Activated CD4-positive, alpha-beta memory T cell treated with anti-CD3 and anti-CD28 coated beads for 36 hours (primary cell): ENCODE measurements around the gene WWC2. TPM values are rescaled to one million over a fixed set of nuclear protein-coding genes. Genes with fewer than 3 reads are reported as not detected.

Source experiments
- CTCF ChIA-PET: fragments of 350-600 bp; sonication (Branson Sonifier 250); formaldehyde crosslinking; loops from one replicate; lab custom pipeline; 2021; ENCODE audit warnings: antibody characterized with exemption, inconsistent platforms; lab: Charles Lee
- POLR2A ChIA-PET: fragments of 350-600 bp; sonication (Branson Sonifier 250); formaldehyde crosslinking; loops from one replicate; lab custom pipeline; 2021; ENCODE audit warnings: antibody characterized with exemption; lab: Charles Lee
- DNase-seq: peaks from one replicate; pipeline ENCODE4 v3.0.0-alpha.2; 2020
- H3K27ac Mint-ChIP-seq: one replicate; pipeline ENCODE4 v1.8.0; 2021; ENCODE audit warnings: mixed read lengths
- H3K27me3 Mint-ChIP-seq: one replicate; pipeline ENCODE4 v1.8.0; 2021; ENCODE audit warnings: mixed read lengths
- H3K36me3 Mint-ChIP-seq: one replicate; pipeline ENCODE4 v1.8.0; 2021; ENCODE audit warnings: mixed read lengths
- H3K4me1 Mint-ChIP-seq: one replicate; pipeline ENCODE4 v1.8.0; 2021; ENCODE audit warnings: low read depth, mixed read lengths
- H3K4me3 Mint-ChIP-seq: one replicate; pipeline ENCODE4 v1.8.0; 2021; ENCODE audit warnings: mild to moderate bottlenecking, mixed read lengths
- H3K9me3 Mint-ChIP-seq: one replicate; pipeline ENCODE4 v1.8.0; 2021; ENCODE audit warnings: mixed read lengths
- intact Hi-C: fragments of 100-400 bp; cut with micrococcal nuclease; formaldehyde crosslinking; loops from one replicate; pipeline ENCODE4 v1.15.1; 2023
- total RNA-seq, 2 experiments: library from RNA; stranded (reverse); gene quantifications; one replicate each; pipeline ENCODE4 v1.2.3, GENCODE V29; 2021

The WWC2 gene
- total RNA-seq, 2 experiments from 2014 or later, result 3.6 to 5.4 TPM

GRCh38 chr4:183254162-183254561 is 155.1 kb downstream of the WWC2 start:
- ChIA-PET CTCF (interaction anchor here (1.6 to 13.3 kb wide), 2 partner anchors 182 to 315 kb away, joined by 7 to 183 read pairs; no protein-coding TSS in a partner anchor), POLR2A (interaction anchor here (0.6 kb wide), 1 partner anchor 306 kb away, joined by 4 read pairs; no protein-coding TSS in a partner anchor)
- Mint-ChIP-seq H3K4me3 (no peak overlapping the region), H3K27ac (no peak overlapping the region), H3K4me1 (no peaks in the 10 kb centered on the region), H3K9me3 (no peaks in the 10 kb centered on the region), H3K27me3 (no peaks in the 10 kb centered on the region), H3K36me3 (no peaks in the 10 kb centered on the region)
- intact Hi-C loops, result no loop called here
- no peak for DNase-seq

DNA sequence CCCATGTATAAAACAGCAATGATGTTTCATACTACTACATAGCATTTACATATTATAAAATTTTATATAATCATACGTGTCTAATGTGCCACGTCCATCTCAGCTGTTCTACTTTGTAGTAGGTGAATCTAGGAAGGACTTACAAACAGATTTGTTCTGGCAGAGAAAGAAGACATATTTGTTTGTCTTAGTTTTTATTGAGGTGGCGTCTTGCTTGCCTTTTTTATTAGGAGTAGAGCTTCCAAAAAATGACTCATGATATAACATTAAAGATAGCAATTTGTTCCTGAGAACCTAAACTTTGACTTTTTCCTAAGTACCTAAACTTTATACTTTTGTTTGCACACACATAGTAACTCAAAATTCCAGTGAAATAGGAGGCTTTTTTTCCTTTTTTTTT is 156.4 kb downstream of the WWC2 start:
- intact Hi-C loops, result no loop called here
- no peaks in the 10 kb centered on the region for H3K27me3 Mint-ChIP-seq
- H3K27ac Mint-ChIP-seq, result no peak overlapping the region
- ChIA-PET CTCF (interaction anchor here (0.6 to 13.3 kb wide), 9 partner anchors 11 to 326 kb away, joined by 3 to 183 read pairs (median 5); no protein-coding TSS in a partner anchor), POLR2A (no interaction called here)
- no peak for DNase-seq
- H3K9me3 Mint-ChIP-seq, result no peaks in the 10 kb centered on the region
- no peaks in the 10 kb centered on the region for H3K36me3 Mint-ChIP-seq
- no peaks in the 10 kb centered on the region for H3K4me1 Mint-ChIP-seq
- H3K4me3 Mint-ChIP-seq, result no peak overlapping the region

- no peaks in the 10 kb centered on the region for H3K27me3 Mint-ChIP-seq
- no peak overlapping the region for H3K4me3 Mint-ChIP-seq
- H3K4me1 Mint-ChIP-seq, result no peaks in the 10 kb centered on the region
- ChIA-PET POLR2A (no interaction called here), CTCF (interaction anchor here (0.7 to 13.3 kb wide), 11 partner anchors 9 to 318 kb away, joined by 3 to 183 read pairs (median 5); no protein-coding TSS in a partner anchor)
- H3K36me3 Mint-ChIP-seq, result no peaks in the 10 kb centered on the region
- intact Hi-C loops, result no loop called here
- no peaks in the 10 kb centered on the region for H3K9me3 Mint-ChIP-seq
- H3K27ac Mint-ChIP-seq, result no peak overlapping the region
- no peak for DNase-seq
Measured at GRCh38 chr4:183256343-183256742, 157.3 kb downstream of the WWC2 start.

DNA sequence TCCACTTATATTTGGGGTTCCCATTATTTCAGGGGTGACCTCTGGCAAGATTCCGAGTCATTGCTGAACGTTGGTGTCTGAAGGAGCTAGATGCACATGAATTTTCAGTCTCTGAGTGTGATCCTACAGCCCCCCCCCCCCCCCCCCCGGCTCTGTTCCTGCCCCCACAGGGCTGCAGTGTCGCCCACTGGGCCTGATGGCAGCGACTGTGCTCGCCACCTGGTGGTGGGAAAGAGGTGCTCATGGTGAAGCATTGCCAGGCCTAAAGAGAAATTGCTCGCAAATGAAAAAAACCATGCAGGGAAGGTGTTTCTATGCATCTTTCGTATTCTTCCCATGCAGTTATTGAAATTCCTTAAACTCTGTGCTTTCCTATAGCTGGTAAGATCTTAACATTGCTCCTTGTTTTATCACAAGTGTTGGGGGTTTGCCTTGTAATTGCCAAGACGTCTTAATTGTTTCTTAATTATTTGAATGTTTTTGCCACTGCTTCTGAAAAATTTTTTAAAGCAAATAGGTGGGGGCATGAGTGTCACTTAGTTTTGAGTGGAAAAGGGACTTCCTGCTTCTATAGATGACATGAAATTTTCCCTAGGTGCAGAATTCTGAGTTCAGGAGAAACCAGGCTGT is 157.8 kb downstream of the WWC2 start:
- Mint-ChIP-seq H3K4me1 (no peaks in the 10 kb centered on the region), H3K36me3 (no peaks in the 10 kb centered on the region), H3K9me3 (no peaks in the 10 kb centered on the region), H3K27me3 (no peaks in the 10 kb centered on the region), H3K27ac (no peak overlapping the region), H3K4me3 (no peak overlapping the region)
- ChIA-PET CTCF (interaction anchor here (0.7 to 13.3 kb wide), 9 partner anchors 8 to 318 kb away, joined by 3 to 183 read pairs (median 5); no protein-coding TSS in a partner anchor), POLR2A (no interaction called here)
- intact Hi-C loops, result no loop called here
- peak; percentile 54 for DNase-seq

DNA sequence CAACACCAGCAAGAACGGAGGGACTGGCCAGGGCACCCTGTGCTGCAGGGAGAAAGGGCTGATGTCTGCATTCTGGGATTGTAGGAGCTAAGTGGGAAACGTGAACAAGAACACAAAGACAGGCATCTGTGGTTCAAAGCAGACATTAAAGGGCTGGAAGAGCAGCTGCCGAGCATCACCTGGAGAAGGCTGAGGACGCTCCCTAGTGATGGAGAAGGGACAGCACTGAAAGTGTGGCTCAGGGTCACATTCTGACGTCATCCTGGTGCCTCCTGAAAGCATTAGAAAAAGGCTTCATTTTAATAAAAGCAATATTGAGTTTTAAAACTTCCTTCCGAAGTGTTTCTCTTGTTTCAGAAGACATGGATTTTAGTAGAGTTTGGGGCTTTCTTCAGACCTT is 158.8 kb downstream of the WWC2 start:
- H3K36me3 Mint-ChIP-seq, result no peaks in the 10 kb centered on the region
- no peaks in the 10 kb centered on the region for H3K27me3 Mint-ChIP-seq
- POLR2A ChIA-PET, result no interaction called here
- no peak overlapping the region for H3K27ac Mint-ChIP-seq
- intact Hi-C loops, result no loop called here
- H3K4me3 Mint-ChIP-seq, result no peak overlapping the region
- no peak for DNase-seq
- peaks cover 7% of the 10 kb centered on the region for H3K4me1 Mint-ChIP-seq
- no peaks in the 10 kb centered on the region for H3K9me3 Mint-ChIP-seq
- CTCF ChIA-PET, result interaction anchor here (0.5 to 13.3 kb wide), 5 partner anchors 12 to 406 kb away, joined by 3 to 183 read pairs (median 5); no protein-coding TSS in a partner anchor

GRCh38 chr4:183260491-183261151 is 161.6 kb downstream of the WWC2 start:
- no peaks in the 10 kb centered on the region for H3K9me3 Mint-ChIP-seq
- H3K27me3 Mint-ChIP-seq, result peaks cover 2% of the 10 kb centered on the region
- H3K27ac Mint-ChIP-seq, result no peak overlapping the region
- peaks cover 7% of the 10 kb centered on the region for H3K4me1 Mint-ChIP-seq
- H3K4me3 Mint-ChIP-seq, result no peak overlapping the region
- ChIA-PET POLR2A (no interaction called here), CTCF (interaction anchor here (1.0 to 13.3 kb wide), 8 partner anchors 11 to 335 kb away, joined by 3 to 183 read pairs (median 4); no protein-coding TSS in a partner anchor)
- intact Hi-C loops, result no loop called here
- H3K36me3 Mint-ChIP-seq, result no peaks in the 10 kb centered on the region
- DNase-seq, result no peak

DNA sequence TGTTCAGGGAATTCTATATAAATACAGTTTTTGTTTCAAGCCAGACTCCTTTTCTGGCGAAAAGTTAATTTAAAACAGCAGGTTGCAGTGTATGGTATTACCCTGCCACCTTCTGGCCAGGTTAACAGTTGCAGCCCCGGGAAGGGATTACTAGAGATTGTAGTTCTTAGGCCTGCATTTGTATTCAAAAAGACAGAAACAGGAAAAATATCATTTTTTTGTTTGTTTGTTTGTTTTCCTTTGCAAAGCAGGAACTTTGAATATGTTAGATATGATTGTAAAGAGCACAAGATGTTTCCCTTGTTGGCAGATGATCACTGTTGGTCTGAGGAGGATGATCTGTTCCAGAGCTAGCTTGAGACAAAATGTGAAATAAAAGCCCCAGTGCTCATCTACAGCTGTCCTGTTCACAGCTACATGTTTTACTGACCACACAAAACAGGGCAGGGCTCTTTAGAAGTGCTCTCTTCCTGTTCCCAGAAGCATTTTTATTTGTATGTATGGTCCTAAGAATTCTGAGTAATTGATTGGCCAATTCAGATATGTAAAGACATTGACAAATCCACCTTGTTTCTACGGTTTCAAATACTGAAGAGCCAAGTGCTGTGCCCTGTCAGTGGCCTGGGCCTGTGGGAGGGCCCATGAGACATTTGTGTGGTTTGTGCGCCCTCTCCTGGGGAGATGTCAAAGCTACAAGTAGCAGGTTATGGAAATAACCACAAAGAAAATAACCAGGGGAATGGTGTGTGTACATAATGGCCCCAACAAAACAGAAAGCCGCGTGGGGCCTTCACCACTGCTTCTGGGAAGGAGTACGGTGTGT is 163.1 kb downstream of the WWC2 start:
- CTCF ChIA-PET, result interaction anchor here (0.6 to 5.2 kb wide), 38 partner anchors 9 to 784 kb away, joined by 3 to 117 read pairs (median 4); partner anchors contain the start of gene WWC2
- Mint-ChIP-seq H3K4me3 (no peak overlapping the region), H3K27me3 (peaks cover 2% of the 10 kb centered on the region), H3K9me3 (no peaks in the 10 kb centered on the region), H3K4me1 (peaks cover 7% of the 10 kb centered on the region), H3K27ac (peak overlapping the region; percentile 33), H3K36me3 (no peaks in the 10 kb centered on the region)
- POLR2A ChIA-PET, result interaction anchor here (0.9 kb wide), 1 partner anchor 188 kb away, joined by 3 read pairs; no protein-coding TSS in a partner anchor
- intact Hi-C loops, result loop anchor here (1.0 kb wide), 3 partner anchors 145 to 324 kb away; no protein-coding TSS in a partner anchor
- DNase-seq, result peak; percentile 86

- DNase-seq, result no peak
- intact Hi-C loops, result loop anchor here (1.0 kb wide), 3 partner anchors 145 to 324 kb away; no protein-coding TSS in a partner anchor
- Mint-ChIP-seq H3K9me3 (no peaks in the 10 kb centered on the region), H3K27me3 (peaks cover 2% of the 10 kb centered on the region), H3K27ac (no peak overlapping the region), H3K4me3 (no peak overlapping the region), H3K36me3 (no peaks in the 10 kb centered on the region), H3K4me1 (peaks cover 7% of the 10 kb centered on the region)
- CTCF ChIA-PET, result interaction anchor here (0.7 to 5.2 kb wide), 28 partner anchors 9 to 785 kb away, joined by 3 to 117 read pairs (median 5); partner anchors contain the start of gene WWC2
- POLR2A ChIA-PET, result no interaction called here
Measured at GRCh38 chr4:183262776-183263100, 163.7 kb downstream of the WWC2 start.

DNA sequence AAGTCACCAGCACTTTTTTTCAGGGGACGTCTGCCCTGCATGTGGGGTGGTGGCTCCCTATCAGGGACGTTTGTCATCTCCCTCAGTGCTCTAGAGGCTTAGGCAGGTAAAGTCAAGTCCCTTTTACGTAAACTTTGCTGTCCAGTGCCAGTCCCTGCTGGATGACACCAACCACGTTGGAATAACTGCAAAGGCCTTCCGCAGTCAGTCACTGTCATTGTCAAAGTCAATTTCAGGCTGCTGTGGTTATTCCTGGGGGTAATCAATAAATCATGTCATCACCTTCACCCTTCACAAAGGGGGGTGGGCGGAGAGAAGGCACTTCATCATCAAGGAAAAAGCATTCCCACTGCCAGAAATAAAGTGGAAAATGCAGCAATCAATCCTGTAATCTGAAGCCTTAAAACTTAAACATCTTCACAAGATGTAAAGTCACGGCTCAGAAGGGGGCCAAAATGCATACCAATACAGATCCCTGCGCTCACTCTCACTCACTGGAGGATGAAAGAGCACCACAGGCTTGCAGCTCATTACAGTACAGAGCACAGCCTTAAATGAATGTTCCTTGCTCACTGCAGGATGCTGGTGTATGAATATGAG is 164.8 kb downstream of the WWC2 start:
- Mint-ChIP-seq H3K27me3 (peaks cover 2% of the 10 kb centered on the region), H3K4me1 (peaks cover 7% of the 10 kb centered on the region), H3K36me3 (no peaks in the 10 kb centered on the region), H3K27ac (no peak overlapping the region), H3K9me3 (no peaks in the 10 kb centered on the region), H3K4me3 (no peak overlapping the region)
- DNase-seq, result no peak
- intact Hi-C loops, result no loop called here
- ChIA-PET CTCF (interaction anchor here (0.7 to 5.2 kb wide), 10 partner anchors 7 to 339 kb away, joined by 3 to 117 read pairs (median 4); no protein-coding TSS in a partner anchor), POLR2A (no interaction called here)

DNA sequence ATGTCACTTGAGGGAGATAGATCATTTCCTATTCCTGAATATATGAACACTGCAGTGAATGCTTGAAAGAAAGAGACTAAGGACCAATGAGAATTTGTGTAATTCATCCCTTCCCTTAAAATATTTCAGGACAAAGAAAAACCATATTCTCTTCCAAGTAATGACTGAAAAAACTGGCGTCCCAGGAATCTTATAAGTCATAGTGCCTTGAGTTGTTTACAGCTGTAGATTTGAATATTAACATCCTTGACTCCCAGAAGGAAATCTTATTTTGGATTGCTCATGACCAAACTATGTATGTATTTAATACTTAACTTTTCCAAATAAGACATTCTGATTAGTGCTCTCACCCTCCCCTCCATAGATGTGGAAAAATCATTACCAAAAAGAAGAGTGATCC is 165.6 kb downstream of the WWC2 start:
- no peaks in the 10 kb centered on the region for H3K9me3 Mint-ChIP-seq
- ChIA-PET CTCF (interaction anchor here (0.7 to 5.2 kb wide), 6 partner anchors 8 to 340 kb away, joined by 3 to 97 read pairs (median 3); no protein-coding TSS in a partner anchor), POLR2A (no interaction called here)
- no peak overlapping the region for H3K27ac Mint-ChIP-seq
- no peaks in the 10 kb centered on the region for H3K36me3 Mint-ChIP-seq
- intact Hi-C loops, result no loop called here
- peaks cover 2% of the 10 kb centered on the region for H3K27me3 Mint-ChIP-seq
- DNase-seq, result no peak
- no peak overlapping the region for H3K4me3 Mint-ChIP-seq
- peaks cover 7% of the 10 kb centered on the region for H3K4me1 Mint-ChIP-seq

DNA sequence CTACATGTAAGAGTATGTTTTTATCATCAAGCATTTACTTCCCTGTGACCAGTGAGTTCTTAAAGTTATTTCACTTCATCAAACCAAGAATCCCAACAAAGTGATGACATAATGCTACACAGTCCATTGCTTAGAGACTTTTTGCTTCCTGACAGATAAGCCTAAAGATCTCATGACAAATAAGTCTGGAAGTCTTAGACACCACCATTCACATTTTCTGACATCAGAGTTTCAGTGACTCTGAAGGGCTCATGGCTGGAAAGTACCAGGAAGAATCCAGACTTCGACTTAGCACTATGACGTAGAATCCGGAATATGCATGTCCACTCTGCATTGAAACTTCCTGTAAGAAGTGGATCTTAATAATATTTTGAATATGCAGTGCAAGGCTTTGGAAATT is 167.3 kb downstream of the WWC2 start:
- Mint-ChIP-seq H3K27ac (no peak overlapping the region), H3K4me3 (no peak overlapping the region), H3K9me3 (no peaks in the 10 kb centered on the region), H3K27me3 (peaks cover 2% of the 10 kb centered on the region), H3K36me3 (no peaks in the 10 kb centered on the region), H3K4me1 (peaks cover 7% of the 10 kb centered on the region)
- POLR2A ChIA-PET, result no interaction called here
- CTCF ChIA-PET, result interaction anchor here (0.8 kb wide), 1 partner anchor 193 kb away, joined by 3 read pairs; no protein-coding TSS in a partner anchor
- no peak for DNase-seq
- intact Hi-C loops, result no loop called here
